HCT116 (cell line): ENCODE results near the gene ERVH48-1. TPM values are rescaled to one million over a fixed set of nuclear protein-coding genes. Genes with fewer than 3 reads are reported as not detected.

Experiments
- ATAC-seq: fragments of 200-7000 bp; cut with Tn5 transposase; 2 replicates; pipeline ENCODE4 v1.9.1; 2020; ENCODE audit warnings: mild to moderate bottlenecking, moderate library complexity
- BruUV-seq: library from RNA; stranded (reverse); fragments of 400-500 nt; replicated peaks from 2 replicates; lab custom pipeline; 2021; lab: Mats Ljungman, UMichigan
- CTCF ChIA-PET: fragments of 300-600 bp; sonication (Branson Sonifier 250); formaldehyde crosslinking; loops from one replicate; lab custom pipeline; 2021; ENCODE audit warnings: antibody characterized with exemption; lab: Charles Lee
- POLR2A ChIA-PET: fragments of 300-600, 350-600 bp; sonication (Branson Sonifier 250); formaldehyde crosslinking; loops from one replicate; lab custom pipeline; 2021; ENCODE audit warnings: antibody characterized with exemption; lab: Charles Lee
- RAD21 ChIA-PET, 2 experiments: fragments of 300-600 bp; sonication (Branson Sonifier 250); formaldehyde crosslinking; loops; one replicate each; lab custom pipeline; 2023; ENCODE audit warnings: low total read pairs in 2 of 2; ENCODE audit not compliant: uncharacterized antibody in 2 of 2, unreplicated experiment in 2 of 2, low non-redundant PET in 1 of 2; lab: Charles Lee
- DNase-seq: peaks from one replicate; pipeline ENCODE4 v3.0.0-alpha.2; 2010; ENCODE audit warnings: low read depth, low spot score
- H2AFZ ChIP-seq: fragments of 200-600 bp; shearing (Covaris generic), sonication (generic); 2 replicates; pipeline ENCODE4 v1.6.1; 2017; ENCODE audit warnings: low read depth, mixed run types, mixed read lengths, antibody characterized with exemption, low read length; ENCODE audit not compliant: poor library complexity, severe bottlenecking
- H3K27ac ChIP-seq: 2 replicates; pipeline ENCODE4 v1.5.1; 2012; ENCODE audit warnings: low read depth, low read length
- H3K27me3 ChIP-seq: fragments of 200-600 bp; sonication (generic); 2 replicates; pipeline ENCODE4 v1.6.1; 2016; ENCODE audit warnings: mixed run types, low read length, mixed read lengths; ENCODE audit not compliant: insufficient read depth
- H3K36me3 ChIP-seq, 2 experiments: fragments of 200-500 bp in 1 of 2; fragments of 200-600 bp in 1 of 2; sonication (Bioruptor generic) in 1 of 2; sonication (generic) in 1 of 2; 2 replicates each; pipeline versions ENCODE4 v1.5.1 to v1.6.1; 2014 to 2016; ENCODE audit warnings: low read length in 2 of 2, inconsistent platforms in 1 of 2, mixed read lengths in 1 of 2, mixed run types in 1 of 2; ENCODE audit not compliant: insufficient read depth in 2 of 2, control insufficient read depth in 1 of 2
- H3K4me1 ChIP-seq, 2 experiments: fragments of 200-600 bp in 1 of 2; sonication (generic) in 1 of 2; 2 replicates each; pipeline versions ENCODE4 v1.5.1 to v1.6.1; 2012 to 2017; ENCODE audit warnings: low read length in 2 of 2, inconsistent platforms in 1 of 2, mild to moderate bottlenecking in 1 of 2, mixed read lengths in 1 of 2, mixed run types in 1 of 2, moderate library complexity in 1 of 2; ENCODE audit not compliant: insufficient read depth in 2 of 2, control insufficient read depth in 1 of 2
- H3K4me2 ChIP-seq: fragments of 200-600 bp; sonication (generic); 2 replicates; pipeline ENCODE4 v1.6.1; 2017; ENCODE audit warnings: mixed run types, low read length, mixed read lengths
- H3K4me3 ChIP-seq, 2 experiments: fragments of 200-600 bp in 1 of 2; sonication (generic) in 1 of 2; replicated peaks in 1 of 2; 2 replicates each; pipeline ENCODE4 v1.5.1; 2011 to 2016; ENCODE audit warnings: low read length in 2 of 2, control low read depth in 1 of 2, low read depth in 1 of 2, mild to moderate bottlenecking in 1 of 2, mixed read lengths in 1 of 2, mixed run types in 1 of 2
- H3K79me2 ChIP-seq: fragments of 200-600 bp; sonication (generic); 2 replicates; pipeline ENCODE4 v1.6.1; 2017; ENCODE audit warnings: mild to moderate bottlenecking, mixed run types, low read length, moderate library complexity, mixed read lengths; ENCODE audit not compliant: insufficient read depth
- H3K9ac ChIP-seq: fragments of 200-600 bp; sonication (generic); 2 replicates; pipeline ENCODE4 v1.6.1; 2016; ENCODE audit warnings: low read length, mixed read lengths
- H3K9me2 ChIP-seq: fragments of 200-600 bp; sonication (generic), shearing (Covaris generic); 2 replicates; pipeline ENCODE4 v1.6.1; 2017; ENCODE audit warnings: mixed run types, mild to moderate bottlenecking, moderate library complexity; ENCODE audit not compliant: insufficient read depth
- H3K9me3 ChIP-seq, 2 experiments: fragments of 200-500 bp in 1 of 2; fragments of 200-600 bp in 1 of 2; sonication (Bioruptor generic) in 1 of 2; sonication (generic) in 1 of 2; 2 replicates each; pipeline ENCODE4 v1.6.1; 2014 to 2017; ENCODE audit warnings: low read length in 2 of 2, mixed read lengths in 2 of 2, inconsistent platforms in 1 of 2, low read depth in 1 of 2, mild to moderate bottlenecking in 1 of 2, mixed run types in 1 of 2, moderate library complexity in 1 of 2; ENCODE audit not compliant: control insufficient read depth in 1 of 2, insufficient read depth in 1 of 2
- H4K20me1 ChIP-seq: fragments of 200-600 bp; sonication (generic), shearing (Covaris generic); 2 replicates; pipeline ENCODE4 v1.6.1; 2017; ENCODE audit warnings: mixed run types, mild to moderate bottlenecking, moderate library complexity; ENCODE audit not compliant: insufficient read depth
- CBX3 ChIP-seq: IDR thresholded peaks from 2 replicates; pipeline ENCODE4 v1.6.1; 2012; ENCODE audit warnings: low read depth
- EGR1 ChIP-seq: IDR thresholded peaks from 2 replicates; pipeline ENCODE4 v1.6.1; 2012; ENCODE audit warnings: low read depth
- EZH2 ChIP-seq: fragments of 200-600 bp; sonication (generic); IDR thresholded peaks from 2 replicates; pipeline ENCODE4 v1.6.1; 2017; ENCODE audit warnings: antibody characterized with exemption, mixed run types
- JUND ChIP-seq: IDR thresholded peaks from 2 replicates; pipeline ENCODE4 v1.6.1; 2012
- POLR2AphosphoS5 ChIP-seq: IDR thresholded peaks from 2 replicates; pipeline ENCODE4 v1.6.1; 2011; ENCODE audit warnings: mild to moderate bottlenecking, low read depth, low read length, moderate library complexity
- SP1 ChIP-seq: IDR thresholded peaks from 2 replicates; pipeline ENCODE4 v1.6.1; 2012; ENCODE audit warnings: low read depth
- SRF ChIP-seq: IDR thresholded peaks from 2 replicates; pipeline ENCODE4 v1.6.1; 2012; ENCODE audit warnings: low read depth
- TCF7L2 ChIP-seq: IDR thresholded peaks from 2 replicates; pipeline ENCODE4 v1.7.0; 2011; ENCODE audit warnings: borderline replicate concordance, inconsistent platforms; ENCODE audit not compliant: insufficient read depth, insufficient read length; ENCODE audit errors: extremely low read depth
- YY1 ChIP-seq: IDR thresholded peaks from 2 replicates; pipeline ENCODE4 v1.6.1; 2011; ENCODE audit warnings: low read length, low read depth, moderate library complexity, mild to moderate bottlenecking; ENCODE audit not compliant: insufficient replicate concordance; ENCODE audit errors: extremely low read depth
- ZBTB33 ChIP-seq: IDR thresholded peaks from 2 replicates; pipeline ENCODE4 v1.6.1; 2011; ENCODE audit warnings: mild to moderate bottlenecking, low read length, moderate library complexity; ENCODE audit not compliant: insufficient replicate concordance; ENCODE audit errors: extremely low read depth
- ZNF274 ChIP-seq: fragments of 200-500 bp; sonication (Bioruptor generic); IDR thresholded peaks from 2 replicates; pipeline ENCODE4 v1.6.1; 2014; ENCODE audit warnings: mild to moderate bottlenecking, low read depth, low read length, inconsistent platforms
- intact Hi-C: fragments of 100-400 bp; cut with micrococcal nuclease; formaldehyde crosslinking; loops from 2 replicates; pipeline ENCODE4 v1.10.0; 2022
- total RNA-seq: library from RNA; stranded (reverse); gene quantifications from one replicate; pipeline ENCODE4 v1.2.1, GENCODE V29; 2021; ENCODE audit not compliant: unreplicated experiment
- TF ChIP-seq, protein P1 (sequence below): IDR thresholded peaks from 2 replicates; pipeline ENCODE4 v1.6.1; 2012

ERVH48-1 gene
- total RNA-seq, 1 experiment from 2014 or later, result not detected

GRCh38 chr21:42931560-42932235 lies 6.3 kb upstream of the ERVH48-1 start:
- no peaks in the 10 kb centered on the region for H3K36me3 ChIP-seq
- RAD21 ChIA-PET, result no interaction called here
- H4K20me1 ChIP-seq, result no peaks in the 10 kb centered on the region
- H3K27ac ChIP-seq, result no peak overlapping the region
- POLR2A ChIA-PET, result no interaction called here
- CTCF ChIA-PET, result no interaction called here
- ATAC-seq (no peak), DNase-seq (no peak)
- H3K9me3 ChIP-seq, result no peaks in the 10 kb centered on the region
- TF ChIP-seq YY1 (no peak), ZBTB33 (no peak), CBX3 (no peak), SP1 (no peak), POLR2AphosphoS5 (no peak), EGR1 (no peak), TCF7L2 (no peak), EZH2 (no peak), SRF (no peak), JUND (no peak), ZNF274 (no peak)
- TF ChIP-seq, protein P1, sequence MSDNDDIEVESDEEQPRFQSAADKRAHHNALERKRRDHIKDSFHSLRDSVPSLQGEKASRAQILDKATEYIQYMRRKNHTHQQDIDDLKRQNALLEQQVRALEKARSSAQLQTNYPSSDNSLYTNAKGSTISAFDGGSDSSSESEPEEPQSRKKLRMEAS, result no peak
- H3K9me2 ChIP-seq, result no peaks in the 10 kb centered on the region
- H3K4me1 ChIP-seq, result no peaks in the 10 kb centered on the region
- H3K4me3 ChIP-seq, result no peak overlapping the region
- no peak overlapping the region for H2AFZ ChIP-seq
- BruUV-seq, result no TSS peak
- H3K9ac ChIP-seq, result no peak overlapping the region
- H3K79me2 ChIP-seq, result no peaks in the 10 kb centered on the region
- H3K27me3 ChIP-seq, result no peaks in the 10 kb centered on the region
- intact Hi-C loops, result no loop called here
- H3K4me2 ChIP-seq, result no peak overlapping the region
